ENCODE data around the gene KMT2A.
"Not testable (repeated sequence)": the region's sequence is repeated elsewhere in the genome, so short reads cannot be mapped to it uniquely, and the experiment has no call there.

The KMT2A gene

DNA sequence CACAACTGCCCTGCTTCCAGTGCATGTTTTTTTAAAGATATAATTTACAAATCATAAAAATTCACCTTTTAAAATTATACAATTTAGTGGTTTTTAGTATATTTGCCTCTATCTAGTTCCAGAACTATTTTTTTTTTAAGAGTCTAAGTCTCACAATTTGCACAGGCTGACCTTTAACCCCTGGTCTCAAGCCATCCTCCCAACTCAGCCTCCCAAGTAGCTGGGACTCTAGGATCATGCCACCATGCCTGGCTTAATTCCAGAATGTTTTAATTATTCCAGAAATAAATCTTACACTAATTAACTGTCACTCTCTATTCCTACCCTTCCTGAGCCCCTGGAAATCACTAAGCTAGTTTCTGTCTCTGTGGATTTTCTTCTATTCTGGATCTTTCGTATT is 134.5 kb downstream of the KMT2A start:
- TF ChIP-seq, protein P1, sequence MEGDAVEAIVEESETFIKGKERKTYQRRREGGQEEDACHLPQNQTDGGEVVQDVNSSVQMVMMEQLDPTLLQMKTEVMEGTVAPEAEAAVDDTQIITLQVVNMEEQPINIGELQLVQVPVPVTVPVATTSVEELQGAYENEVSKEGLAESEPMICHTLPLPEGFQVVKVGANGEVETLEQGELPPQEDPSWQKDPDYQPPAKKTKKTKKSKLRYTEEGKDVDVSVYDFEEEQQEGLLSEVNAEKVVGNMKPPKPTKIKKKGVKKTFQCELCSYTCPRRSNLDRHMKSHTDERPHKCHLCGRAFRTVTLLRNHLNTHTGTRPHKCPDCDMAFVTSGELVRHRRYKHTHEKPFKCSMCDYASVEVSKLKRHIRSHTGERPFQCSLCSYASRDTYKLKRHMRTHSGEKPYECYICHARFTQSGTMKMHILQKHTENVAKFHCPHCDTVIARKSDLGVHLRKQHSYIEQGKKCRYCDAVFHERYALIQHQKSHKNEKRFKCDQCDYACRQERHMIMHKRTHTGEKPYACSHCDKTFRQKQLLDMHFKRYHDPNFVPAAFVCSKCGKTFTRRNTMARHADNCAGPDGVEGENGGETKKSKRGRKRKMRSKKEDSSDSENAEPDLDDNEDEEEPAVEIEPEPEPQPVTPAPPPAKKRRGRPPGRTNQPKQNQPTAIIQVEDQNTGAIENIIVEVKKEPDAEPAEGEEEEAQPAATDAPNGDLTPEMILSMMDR (IDR thresholded peaks at IDR 0.05; ENCODE audit: low read length, missing control alignments), result no peak
- no peak for DNase-seq (ENCODE audit: low read depth)
- H3K4me3 ChIP-seq (replicated peaks; ENCODE audit: low read depth, low read length), result no peak overlapping the region

DNA sequence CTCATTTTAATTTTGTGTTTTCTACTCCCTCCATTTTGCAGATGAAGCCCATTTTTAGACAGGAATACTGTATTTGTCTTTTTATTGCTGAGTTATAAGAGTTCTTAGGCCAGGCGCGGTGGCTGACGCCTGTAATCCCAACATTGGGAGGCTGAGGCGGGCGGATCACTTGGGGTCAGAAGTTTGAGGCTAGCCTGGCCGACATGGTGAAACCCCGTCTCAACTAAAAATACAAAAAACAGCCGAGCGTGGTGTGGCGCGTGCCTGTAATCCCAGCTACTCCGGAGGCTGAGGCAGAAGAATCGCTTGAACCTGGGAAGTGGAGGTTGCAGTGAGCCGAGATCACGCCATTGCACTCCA is 135.4 kb downstream of the KMT2A start:
- not testable (repeated sequence) for DNase-seq (ENCODE audit: low read depth)
- H3K4me3 ChIP-seq (replicated peaks; ENCODE audit: low read depth, low read length), result peak overlapping the region; percentile 97

DNA sequence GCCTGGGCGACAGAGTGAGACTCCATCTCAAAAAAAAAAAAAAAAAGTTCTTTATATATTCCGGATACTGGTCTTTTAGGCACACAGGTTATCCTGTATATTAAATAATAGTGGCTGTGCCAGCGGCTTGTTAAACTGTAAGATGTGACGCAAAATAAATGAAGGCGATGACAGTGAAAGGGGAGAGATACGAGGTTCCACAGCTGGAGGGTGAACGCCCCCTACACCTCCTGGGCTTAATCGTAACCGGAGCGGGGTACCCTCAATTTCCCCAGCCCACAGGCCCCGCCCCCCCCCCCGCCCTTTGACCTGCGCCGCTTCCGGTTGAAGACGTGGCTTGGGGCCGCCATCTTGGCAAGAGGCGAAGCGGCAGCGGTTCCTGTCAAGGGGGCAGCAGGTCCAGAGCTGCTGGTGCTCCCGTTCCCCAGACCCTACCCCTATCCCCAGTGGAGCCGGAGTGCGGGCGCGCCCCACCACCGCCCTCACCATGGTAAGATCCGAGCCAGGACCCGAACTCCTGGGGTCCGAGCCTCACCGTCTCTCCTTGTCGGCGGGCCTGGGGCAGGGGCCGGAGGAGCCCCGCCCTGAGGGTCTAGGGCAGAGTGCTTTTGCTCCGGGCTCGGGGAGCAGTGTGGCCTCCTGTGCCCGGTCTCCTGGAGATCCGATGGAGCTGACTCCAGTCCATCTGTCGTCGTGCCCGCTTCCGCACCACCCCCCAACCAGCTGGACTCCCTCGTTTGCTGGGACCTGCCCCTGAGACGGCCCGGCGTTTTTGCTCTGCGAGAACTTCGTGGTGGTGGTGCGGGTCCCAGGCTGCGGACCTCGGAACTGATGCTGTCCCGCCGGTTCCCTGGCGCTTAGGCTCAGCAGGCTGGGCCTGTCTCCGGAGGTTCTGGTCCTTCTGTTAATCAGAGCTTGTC is 136.0 kb downstream of the KMT2A start, which contains the start of gene ARCN1:
TSS of gene ARCN1 (plus strand) at position 349 of the 920 bp plus-strand sequence. CDS start at position 488, 139 bp downstream.
- peak within 1 kb of the TSS; percentile 97 for H3K4me3 ChIP-seq (replicated peaks; ENCODE audit: low read depth, low read length)
- DNase-seq (ENCODE audit: low read depth), result peak; percentile 77
- TF ChIP-seq, protein P1 (IDR thresholded peaks at IDR 0.05; ENCODE audit: low read length, missing control alignments), result no peak

DNA sequence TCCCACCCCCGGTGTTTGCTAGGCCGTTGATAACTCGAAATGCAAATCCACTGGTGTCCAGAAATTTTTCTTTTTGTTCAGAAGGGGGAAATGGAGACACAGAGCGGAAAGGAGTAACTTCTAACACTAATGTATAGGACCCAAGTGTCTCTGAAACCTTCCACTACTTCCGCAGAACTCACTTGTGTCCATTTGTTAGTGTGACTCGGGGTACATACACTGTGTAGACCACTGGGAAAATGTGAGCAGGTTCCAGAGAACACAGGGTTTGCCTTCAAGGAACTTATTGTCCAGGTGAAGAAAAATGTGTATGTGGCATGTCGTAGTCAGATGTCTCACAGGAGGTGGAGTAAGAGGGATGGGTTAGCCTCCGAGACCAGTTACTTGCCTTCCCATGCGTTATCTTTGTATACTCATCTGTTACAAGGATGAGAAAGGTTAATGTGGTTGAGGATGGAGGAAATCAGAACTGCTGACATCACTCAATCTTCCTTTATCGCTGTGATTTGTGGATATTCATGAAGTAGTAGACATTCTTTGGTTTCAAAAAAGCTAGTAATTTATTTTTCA is 136.8 kb downstream of the KMT2A start:
- peak; percentile 40 for DNase-seq (ENCODE audit: low read depth)
- TF ChIP-seq, protein P1 (IDR thresholded peaks at IDR 0.05; ENCODE audit: low read length, missing control alignments), result no peak

DNA sequence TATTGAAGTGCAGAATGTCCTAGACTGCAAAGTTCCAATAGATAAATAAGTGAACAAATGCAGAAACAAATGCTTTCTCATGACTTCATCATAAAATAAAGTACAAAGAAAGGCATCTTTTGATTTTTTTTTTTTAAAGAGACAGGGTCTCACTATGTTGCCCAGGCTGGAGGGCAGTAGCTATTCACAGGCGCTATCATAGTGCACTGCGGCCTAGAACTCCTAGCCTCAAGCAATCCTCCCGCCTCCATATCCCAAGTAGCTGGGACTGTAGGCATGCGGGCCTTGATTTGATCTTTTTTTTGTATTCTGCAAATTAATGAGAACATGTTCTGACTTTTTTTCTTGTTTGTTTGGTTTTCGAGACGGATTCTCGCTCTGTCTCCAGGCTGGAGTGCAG is 138.3 kb downstream of the KMT2A start:
- peak overlapping the region; percentile 97 for H3K4me3 ChIP-seq (replicated peaks; ENCODE audit: low read depth, low read length)
- no peak for DNase-seq (ENCODE audit: low read depth)
- TF ChIP-seq, protein P1 (IDR thresholded peaks at IDR 0.05; ENCODE audit: low read length, missing control alignments), result no peak

More for the DNA sequence above, 136.8 kb downstream of the KMT2A start:
- H3K4me3 ChIP-seq (replicated peaks; ENCODE audit: low read depth, low read length), result peak overlapping the region; percentile 97
